NCI-H526 treated with DMSO at 0.1 percent for 48 hours (cell line): ENCODE measurements around the gene CCDC138.
"Not testable (repeated sequence)": the region's sequence is repeated elsewhere in the genome, so short reads cannot be mapped to it uniquely, and the experiment has no call there.

Experiments
- DNase-seq: peaks from one replicate; lab custom pipeline; 2025; lab: John Stamatoyannopoulos, UW

CCDC138 gene, protein sequence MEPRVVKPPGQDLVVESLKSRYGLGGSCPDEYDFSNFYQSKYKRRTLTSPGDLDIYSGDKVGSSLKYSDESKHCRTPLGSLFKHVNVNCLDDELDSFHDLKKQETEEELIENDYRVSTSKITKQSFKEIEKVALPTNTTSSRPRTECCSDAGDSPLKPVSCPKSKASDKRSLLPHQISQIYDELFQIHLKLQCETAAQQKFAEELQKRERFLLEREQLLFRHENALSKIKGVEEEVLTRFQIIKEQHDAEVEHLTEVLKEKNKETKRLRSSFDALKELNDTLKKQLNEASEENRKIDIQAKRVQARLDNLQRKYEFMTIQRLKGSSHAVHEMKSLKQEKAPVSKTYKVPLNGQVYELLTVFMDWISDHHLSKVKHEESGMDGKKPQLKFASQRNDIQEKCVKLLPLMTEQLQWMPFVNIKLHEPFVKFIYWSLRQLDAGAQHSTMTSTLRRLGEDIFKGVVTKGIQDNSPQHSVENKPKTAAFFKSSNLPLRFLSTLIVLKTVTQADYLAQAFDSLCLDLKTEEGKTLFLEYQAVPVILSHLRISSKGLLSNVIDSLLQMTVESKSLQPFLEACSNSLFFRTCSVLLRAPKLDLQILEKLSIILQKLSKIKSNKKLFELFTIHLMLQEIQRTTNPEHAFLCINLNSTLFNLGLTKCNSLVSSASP

DNA sequence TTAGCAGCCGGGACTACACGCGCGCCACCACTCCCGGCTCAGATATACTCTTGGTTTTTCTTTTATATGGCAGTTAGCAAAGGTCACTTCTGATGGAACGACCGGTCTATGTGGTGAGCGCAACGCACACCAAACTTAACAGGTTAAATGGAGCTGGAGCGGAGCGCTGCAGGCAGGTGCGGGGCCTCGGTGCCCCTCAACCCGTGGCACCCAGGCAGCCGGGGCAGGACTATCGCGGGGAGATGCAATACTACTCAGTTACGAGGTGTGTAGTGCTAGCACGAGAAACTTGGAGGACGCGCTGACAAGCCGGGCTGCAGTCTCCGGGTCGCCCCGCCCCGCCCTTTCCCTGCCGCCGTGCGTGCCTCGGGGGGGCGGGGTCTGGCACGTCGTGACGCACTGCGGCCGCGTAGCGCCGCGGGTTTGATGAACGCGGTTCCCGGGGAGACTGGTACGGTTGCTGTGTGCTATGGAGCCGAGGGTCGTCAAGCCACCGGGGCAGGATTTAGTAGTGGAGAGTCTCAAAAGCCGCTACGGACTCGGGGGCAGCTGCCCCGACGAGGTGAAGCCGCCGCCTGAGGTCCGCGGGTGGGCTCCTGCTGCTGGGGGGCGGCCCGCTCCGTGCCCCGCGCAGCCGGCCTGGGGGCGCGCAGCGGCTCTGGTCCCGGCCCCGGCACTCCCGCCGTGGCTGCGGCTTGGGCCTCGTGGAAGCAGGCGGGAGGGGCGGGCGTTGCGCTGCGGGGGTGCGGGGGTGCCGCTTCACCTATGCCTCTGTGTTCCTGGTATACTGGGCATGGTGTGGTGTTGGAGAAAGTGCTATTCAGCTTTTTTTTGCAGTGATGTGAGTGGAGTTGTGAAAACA is at the start of gene CCDC138:
Gene CCDC138, plus strand, starts transcription at position 418 of the 862 bp plus-strand sequence. Its CDS starts 52 bp downstream, at position 470.
- peak; percentile 86 for DNase-seq

DNA sequence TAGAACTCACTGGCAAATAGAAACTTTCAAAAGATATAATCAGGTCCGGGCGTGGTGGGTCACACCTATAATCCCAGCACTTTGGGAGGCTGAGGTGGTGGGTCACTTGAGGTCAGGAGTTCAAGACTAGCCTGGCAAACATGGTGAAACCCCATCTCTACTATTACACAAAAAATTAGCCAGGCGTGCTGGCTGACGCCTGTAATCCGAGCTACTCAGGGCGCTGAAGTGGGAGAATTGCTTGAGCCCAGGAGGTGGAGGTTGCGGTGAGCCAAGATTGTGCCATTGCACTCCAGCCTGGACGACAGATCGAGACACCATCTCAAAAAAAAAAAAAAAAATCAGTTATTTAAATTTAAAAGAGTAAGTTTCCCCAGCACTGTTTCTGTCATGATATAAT is 28.6 kb upstream of the CCDC138 start:
- DNase-seq = not testable (repeated sequence)

- DNase-seq = not testable (repeated sequence)
These were observed 24.0 kb upstream of the CCDC138 start for GRCh38 chr2:108762618-108763017.

DNA sequence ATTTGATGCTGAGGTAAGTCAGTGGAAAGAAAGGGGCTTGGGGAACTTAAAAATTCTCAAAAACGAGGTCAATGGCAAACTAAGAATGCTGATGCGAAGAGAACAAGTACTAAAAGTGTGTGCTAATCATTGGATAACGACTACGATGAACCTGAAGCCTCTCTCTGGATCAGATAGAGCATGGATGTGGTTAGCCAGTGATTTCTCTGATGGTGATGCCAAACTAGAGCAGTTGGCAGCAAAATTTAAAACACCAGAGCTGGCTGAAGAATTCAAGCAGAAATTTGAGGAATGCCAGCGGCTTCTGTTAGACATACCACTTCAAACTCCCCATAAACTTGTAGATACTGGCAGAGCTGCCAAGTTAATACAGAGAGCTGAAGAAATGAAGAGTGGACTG is 19.9 kb upstream of the CCDC138 start:
- DNase-seq = not testable (repeated sequence)

DNA sequence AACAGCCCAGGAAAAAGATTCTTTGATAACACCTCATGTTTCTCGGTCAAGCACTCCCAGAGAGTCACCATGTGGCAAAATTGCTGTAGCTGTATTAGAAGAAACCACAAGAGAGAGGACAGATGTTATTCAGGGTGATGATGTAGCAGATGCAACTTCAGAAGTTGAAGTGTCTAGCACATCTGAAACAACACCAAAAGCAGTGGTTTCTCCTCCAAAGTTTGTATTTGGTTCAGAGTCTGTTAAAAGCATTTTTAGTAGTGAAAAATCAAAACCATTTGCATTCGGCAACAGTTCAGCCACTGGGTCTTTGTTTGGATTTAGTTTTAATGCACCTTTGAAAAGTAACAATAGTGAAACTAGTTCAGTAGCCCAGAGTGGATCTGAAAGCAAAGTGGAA is 18.7 kb upstream of the CCDC138 start:
- not testable (repeated sequence) for DNase-seq

GRCh38 chr2:108776475-108776874 is 10.1 kb upstream of the CCDC138 start:
- no peak for DNase-seq

DNA sequence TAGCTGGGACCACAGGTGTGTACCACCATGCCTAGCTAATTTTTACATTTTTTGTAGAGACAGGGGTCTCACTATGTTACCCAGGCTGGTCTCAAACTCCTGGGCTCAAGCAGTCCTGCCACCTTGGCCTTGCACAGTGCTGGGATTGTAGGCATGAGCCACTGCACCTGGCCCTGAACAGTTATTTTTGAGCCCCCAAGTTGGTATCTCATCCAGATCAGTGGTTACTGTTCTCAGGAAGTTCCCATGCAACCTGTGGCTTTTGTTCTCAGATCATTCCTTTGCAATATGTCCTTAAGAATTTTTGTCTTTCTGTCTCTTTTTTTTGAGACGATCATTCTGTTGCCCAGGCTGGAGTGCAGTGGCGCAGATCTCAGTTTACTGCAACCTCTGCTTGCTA is 7.7 kb upstream of the CCDC138 start:
- DNase-seq = no peak

- no peak for DNase-seq
These were observed 590 bp upstream of the CCDC138 start for GRCh38 chr2:108786008-108786353.

DNA sequence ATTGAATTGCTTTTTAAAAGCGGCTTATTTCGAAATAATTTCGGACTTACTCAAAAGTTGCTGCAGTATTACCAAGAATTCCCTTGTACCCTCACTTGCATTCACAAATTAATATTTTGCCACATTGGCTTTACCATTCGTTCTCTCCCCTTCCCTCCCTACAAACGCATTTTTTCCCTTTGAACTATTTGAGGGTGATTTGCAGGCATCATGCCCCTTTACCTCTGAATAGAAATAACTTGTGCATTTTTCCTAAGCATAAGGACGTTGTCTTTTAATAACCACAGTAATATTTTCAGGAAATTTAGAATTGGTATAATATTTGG is 608 bp downstream of the CCDC138 start:
- DNase-seq = no peak

DNA sequence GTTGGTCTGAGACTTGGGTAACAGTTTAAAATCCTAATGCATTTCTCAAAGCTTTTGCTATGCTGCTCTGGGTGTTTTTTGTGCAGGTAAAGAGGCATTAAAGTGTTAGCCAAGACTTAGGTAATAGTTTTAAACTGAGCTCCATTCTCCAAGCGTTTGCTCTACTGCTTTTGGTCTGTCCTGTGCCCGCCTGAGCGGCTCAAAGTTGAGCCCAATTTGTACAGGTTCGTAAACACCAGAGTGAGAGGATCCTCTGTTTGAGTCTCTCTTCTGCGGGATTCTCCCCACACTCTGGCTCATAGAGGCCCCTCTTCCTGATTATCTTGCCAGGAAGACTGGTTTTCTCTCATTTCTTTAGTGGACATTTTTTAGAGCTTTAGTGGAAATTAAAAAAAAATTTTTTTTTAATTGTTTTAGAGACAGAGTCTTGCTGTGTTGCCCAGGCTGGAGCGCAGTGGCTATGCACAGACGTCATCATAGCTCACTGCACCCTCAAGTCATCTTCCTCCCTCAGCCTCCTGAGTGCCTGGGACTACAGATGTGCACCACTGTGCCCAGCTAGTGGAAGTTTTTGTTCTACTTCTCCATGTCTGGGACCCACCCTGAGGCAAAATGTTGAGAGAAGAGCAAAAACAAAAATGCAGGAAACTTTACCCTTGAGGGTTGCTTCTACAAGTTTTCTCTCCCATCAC is 16.6 kb downstream of the CCDC138 start:
- DNase-seq = no peak

DNA sequence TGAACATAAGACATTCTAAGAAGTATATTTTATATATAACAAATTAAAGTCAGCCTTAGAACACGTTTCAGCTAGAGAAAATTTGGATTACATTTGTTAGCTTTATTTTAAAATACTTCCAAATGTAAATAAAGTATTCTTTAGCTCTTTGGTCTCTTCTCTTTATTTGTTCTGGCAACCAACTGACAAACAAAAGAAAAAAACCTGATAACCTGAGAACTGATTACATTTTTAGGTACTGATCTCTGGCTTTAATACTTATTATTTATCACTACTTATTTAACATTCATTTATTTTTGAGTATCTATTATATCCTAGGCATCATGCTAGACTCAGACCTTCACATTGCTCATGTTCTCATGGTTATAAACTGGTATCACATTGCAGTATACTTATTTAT is 18.5 kb downstream of the CCDC138 start:
- no peak for DNase-seq

GRCh38 chr2:108805782-108806181 is 19.2 kb downstream of the CCDC138 start:
- no peak for DNase-seq

GRCh38 chr2:108806371-108807113 is 20.0 kb downstream of the CCDC138 start:
- DNase-seq = no peak

- DNase-seq = no peak
These were observed 23.4 kb downstream of the CCDC138 start for GRCh38 chr2:108809936-108810335.

- no peak for DNase-seq
These were observed 24.7 kb downstream of the CCDC138 start for GRCh38 chr2:108810993-108811957.

DNA sequence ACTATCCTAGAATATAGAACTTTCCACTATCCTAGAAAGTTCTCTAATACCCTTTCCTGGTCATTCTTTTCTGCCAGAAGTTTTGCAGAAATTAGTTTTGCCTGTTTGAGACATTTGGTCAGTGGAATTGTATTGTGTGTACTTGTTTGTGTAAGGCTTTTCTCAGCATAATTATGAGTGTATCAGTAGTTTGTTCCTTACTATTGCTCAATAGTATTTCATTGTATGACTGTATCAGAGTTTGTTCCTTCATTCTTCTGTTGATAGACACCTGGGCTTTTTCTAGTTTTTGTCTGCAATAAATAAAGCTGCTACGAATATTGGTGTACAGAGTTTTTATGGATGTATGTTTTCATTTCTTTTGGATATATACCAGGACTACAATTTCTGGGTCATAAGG is 27.2 kb downstream of the CCDC138 start:
- no peak for DNase-seq

DNA sequence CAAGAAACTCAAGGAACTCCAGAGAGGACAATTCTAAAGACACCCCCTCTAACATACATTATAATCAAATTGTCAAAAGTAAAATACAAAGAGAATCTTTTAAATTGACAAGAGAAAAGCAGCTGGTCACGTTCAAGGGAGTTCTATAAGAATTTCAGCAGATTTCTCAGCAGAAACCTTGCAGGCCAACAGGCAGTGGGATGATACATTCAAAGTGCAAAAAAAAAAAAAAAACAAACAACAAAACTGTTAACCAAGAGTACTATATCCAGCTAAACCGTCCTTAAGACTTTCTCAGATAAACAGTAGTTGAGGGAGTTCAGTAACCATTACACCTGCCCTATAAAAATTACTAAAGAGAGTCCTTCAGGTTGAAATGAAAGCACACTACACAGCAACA is 33.9 kb downstream of the CCDC138 start:
- no peak for DNase-seq

GRCh38 chr2:108823286-108823685 is 36.7 kb downstream of the CCDC138 start:
- DNase-seq = no peak

DNA sequence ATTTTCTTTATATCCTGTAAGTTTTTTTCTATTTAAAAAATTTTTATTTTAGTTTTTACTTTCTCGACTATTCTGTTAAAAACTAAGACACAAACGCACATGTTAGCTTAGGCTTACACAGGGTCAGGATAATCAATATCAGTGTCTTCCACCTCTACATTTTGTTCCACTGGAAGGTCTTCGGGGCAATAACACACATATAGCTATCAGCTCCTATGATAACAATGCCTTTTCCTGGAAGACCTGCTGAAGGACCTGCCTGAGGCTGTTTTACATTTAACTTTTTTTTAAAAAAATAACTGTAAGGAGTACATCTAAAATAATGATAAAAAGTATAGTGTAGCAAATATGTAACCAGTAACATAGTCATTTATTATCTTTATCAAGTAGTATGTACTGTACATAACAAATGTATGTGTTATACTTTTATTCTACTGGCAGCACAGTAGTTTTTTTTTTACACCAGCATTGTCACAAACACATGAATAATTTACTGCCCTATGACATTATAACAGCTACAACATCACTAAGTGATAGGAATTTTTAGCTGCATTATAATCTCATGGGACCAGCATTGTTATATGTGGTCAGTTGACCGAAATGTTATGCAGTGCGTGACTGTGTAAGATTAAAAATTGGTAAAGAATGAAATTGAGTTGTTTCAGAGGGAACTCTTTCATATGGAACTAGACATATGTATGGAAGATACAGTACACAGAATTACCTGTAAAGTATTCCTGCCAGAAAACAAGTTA is 37.9 kb downstream of the CCDC138 start:
- no peak for DNase-seq

DNA sequence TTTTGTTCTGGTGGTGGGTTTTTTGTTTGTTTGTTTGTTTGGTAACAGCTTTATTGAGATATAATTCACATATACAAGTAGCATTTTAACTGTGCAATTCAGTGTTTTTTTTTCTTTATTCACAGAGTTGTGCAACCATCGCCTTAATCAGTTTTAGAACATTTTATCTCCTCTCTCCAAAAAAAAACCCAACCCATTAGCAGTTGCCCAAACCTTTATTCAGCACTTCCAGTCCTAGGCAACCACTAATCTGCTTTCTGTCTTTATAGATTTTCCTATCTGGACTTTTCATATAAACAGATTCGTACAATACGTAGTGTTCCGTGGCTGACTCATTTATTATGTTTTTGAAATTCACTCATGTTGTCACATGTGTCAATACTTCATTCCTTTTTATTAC is 38.7 kb downstream of the CCDC138 start:
- DNase-seq = no peak
